GM19452 (cell line): ENCODE measurements around the gene STPG3.
A peak's percentile ranks its signal among the peaks of the same experiment; 100 is the strongest.
"Not testable (repeated sequence)": the region's sequence is repeated elsewhere in the genome, so short reads cannot be mapped to it uniquely, and the experiment has no call there.

Source experiments
- ATAC-seq: cut with Tn5 transposase; IDR thresholded peaks from one replicate; pipeline ENCODE4 v1.9.1; 2021; ENCODE audit not compliant: unreplicated experiment

Gene STPG3

DNA sequence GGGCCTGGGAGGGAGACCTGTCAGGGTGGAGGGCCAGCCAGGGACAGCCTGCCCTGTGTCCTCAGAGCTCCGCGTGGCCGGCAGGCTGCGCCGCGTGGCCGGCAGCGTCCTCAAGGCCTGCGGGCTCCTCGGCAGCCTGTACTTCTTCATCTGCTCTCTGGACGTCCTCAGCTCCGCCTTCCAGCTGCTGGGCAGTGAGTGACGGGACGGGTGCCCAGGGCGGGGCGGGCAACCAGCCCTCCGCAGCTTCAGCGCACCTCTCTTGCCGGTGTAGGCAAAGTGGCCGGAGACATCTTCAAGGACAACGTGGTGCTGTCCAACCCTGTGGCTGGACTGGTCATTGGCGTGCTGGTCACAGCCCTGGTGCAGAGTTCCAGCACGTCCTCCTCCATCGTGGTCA, 18.6 kb upstream of the STPG3 start:
- no peak for ATAC-seq

- ATAC-seq: no peak
These were observed 17.7 kb upstream of the STPG3 start for GRCh38 chr9:137233143-137233980.

- ATAC-seq: no peak
These were observed 16.9 kb upstream of the STPG3 start for GRCh38 chr9:137234055-137234697.

- ATAC-seq: no peak
These were observed 16.2 kb upstream of the STPG3 start for GRCh38 chr9:137234758-137235423.

DNA sequence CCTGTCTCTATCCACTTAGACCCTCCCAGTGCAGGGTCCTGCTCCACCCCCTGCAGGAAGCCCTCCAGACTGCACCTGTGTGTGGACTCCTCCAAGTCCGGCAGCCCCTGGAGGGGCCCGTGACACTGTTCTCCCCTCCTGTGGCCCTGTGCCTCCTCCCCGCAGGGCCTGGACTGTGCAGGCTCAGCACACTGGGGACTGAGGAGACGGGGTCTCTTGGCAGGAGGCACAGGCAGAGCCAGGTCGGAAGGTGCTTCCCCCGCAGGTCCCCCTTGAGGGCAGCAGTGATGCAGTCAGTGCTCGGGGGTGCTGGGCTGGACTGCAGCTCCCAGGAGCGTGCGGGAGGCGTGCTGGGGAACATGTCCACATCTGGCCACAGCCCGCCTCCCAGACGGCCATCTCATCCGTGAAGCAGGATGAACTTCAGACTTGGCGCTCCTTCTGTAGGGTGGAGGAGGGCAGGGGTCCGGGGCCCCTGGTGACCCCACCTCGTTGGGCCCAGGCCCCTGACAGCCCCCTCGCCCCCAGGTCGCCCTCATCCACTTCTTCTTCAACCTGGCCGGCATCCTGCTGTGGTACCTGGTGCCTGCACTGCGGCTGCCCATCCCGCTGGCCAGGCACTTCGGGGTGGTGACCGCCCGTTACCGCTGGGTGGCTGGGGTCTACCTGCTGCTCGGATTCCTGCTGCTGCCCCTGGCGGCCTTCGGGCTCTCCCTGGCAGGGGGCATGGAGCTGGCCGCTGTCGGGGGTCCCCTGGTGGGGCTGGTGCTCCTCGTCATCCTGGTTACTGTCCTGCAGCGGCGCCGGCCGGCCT, 15.5 kb upstream of the STPG3 start:
- ATAC-seq: no peak

DNA sequence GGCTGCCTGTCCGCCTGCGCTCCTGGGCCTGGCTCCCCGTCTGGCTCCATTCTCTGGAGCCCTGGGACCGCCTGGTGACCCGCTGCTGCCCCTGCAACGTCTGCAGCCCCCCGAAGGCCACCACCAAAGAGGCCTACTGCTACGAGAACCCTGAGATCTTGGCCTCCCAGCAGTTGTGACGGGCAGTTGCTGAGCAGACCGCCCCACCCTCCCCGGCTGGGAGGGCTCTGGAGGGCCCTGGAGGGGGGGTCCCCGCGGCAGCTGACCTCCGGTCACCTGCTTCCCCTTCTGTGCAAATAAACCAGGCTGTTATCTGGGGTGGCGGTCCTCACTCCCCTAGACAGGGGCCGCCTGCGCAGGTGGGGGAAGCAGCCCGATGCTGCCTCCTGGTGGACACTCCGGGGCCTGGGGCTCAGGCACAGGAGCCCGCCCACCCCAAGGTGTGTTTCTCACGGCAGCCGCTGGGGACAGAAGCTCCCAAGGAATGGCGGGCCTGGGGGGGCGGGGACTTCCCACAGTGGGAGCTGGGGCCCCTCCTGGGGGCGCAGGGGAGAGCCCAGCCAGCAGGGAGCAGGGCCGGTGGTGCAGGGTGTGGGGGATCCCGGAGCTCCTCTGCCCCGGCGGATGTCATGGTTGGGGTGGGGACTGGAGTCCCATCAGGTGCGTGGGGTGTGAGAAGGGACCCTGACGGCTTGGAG, 14.7 kb upstream of the STPG3 start:
- no peak for ATAC-seq

DNA sequence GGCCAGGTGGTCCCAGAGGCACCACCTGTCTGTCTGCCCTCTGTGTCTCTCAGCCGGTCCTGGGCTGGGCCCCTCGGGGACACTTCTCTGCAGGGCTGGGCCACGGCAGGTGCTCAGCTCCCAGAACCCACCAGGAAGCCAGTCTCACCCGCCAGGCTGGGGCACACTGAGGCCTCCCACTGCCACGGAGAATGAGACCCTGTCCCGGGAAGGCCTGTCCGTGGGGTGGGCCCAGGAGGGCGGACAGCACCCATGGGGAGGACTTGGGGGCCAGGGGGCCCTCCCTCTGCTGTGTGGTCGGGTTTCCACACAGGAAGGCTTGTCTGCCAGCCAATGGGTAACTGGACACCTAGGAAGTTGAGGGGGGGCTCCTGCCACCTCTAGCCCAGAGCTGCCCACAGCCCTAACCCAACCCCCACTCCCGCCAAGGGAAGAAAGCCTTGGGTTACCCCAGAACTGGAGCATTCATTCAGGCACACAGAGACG, 14.1 kb upstream of the STPG3 start:
- no peak for ATAC-seq

GRCh38 chr9:137237759-137238726, 13.0 kb upstream of the STPG3 start:
- no peak for ATAC-seq

DNA sequence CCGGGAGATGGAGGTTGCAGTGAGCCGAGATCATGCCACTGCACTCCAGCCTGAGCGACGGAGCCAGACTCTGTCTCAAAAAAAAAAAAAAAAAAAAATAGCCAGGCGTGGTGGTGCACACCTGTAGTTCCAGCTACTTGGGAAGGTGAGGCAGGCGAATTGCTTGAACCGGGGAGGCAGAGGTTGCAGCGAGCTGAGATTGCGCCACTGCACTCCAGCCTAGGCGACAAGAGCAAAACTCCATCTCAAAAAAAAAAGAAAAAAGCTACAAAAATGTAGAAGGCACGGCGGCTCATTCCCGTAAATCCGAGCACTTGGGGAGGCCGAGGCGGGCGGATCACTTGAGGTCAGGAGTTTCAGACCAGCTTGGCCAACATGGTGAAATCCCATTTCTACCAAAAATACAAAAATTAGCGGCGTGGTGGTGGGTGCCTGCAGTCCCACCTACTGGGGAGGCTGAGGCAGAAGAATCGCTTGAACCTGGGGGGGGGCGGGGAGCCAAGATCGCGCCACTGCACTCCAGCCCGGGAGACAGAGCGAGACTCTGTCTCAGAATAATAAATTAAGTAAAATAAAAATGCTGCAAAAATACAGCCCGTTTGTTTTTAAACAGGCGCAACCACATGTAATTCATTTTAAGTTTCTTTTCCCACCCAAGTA, 11.4 kb upstream of the STPG3 start:
- not testable (repeated sequence) for ATAC-seq

DNA sequence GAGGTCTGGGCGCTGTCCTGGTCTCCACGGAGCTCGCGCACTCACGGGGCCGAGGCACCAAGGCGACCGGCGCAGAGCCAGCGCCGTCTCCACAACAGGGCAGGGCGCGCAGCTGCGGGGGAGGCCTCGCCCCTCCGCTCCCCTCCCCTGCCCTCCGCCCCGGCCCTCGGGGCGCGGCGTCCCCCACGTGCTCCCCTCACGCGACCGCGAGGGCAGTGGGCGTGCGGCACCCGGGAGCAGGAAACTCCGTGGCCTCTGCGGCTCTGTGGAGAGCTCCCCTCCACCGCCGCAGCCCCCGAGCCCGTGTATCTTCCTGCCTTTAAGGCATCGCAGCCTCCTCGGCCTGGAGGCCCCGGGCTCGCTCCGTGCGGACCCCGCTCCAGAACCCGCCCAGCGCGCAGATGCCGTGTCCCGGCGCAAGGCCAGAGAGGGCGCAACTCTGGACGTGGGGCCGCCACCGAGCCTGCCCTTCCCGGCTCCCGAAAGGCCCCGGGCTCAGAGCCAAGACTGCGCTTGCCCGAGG, 10.7 kb upstream of the STPG3 start:
- ATAC-seq: peak; percentile 26

- ATAC-seq: peak; percentile 72
These were observed 10.1 kb upstream of the STPG3 start, which contains the start of gene TUBB4B for GRCh38 chr9:137240841-137241489. Gene TUBB4B (plus strand): TSS chr9:137241287. CDS start chr9:137241361, 74 bp downstream.

GRCh38 chr9:137241490-137242268, 9.4 kb upstream of the STPG3 start:
- ATAC-seq: peak; percentile 5

- ATAC-seq: no peak
These were observed 8.6 kb upstream of the STPG3 start for GRCh38 chr9:137242269-137243203.

GRCh38 chr9:137243266-137243625, 7.8 kb upstream of the STPG3 start:
- ATAC-seq: not testable (repeated sequence)

GRCh38 chr9:137243626-137244485, 7.2 kb upstream of the STPG3 start:
- ATAC-seq: no peak
